ENCODE data around the gene LRFN5. TPM values are rescaled to one million over a fixed set of nuclear protein-coding genes. Genes with fewer than 3 reads are reported as not detected.

The LRFN5 gene
- total and polyA plus RNA-seq, 2 of the 8 experiments (the other 6 are each of a cell fraction or from before 2014, with no cell fraction given), result 0.85 to 4.7 TPM

GRCh38 chr14:41642789-41643188 lies 36.1 kb downstream of the LRFN5 start:
- Histone ChIP-seq H3K9ac (replicated peaks in 1 of 4; ENCODE audit: extremely low read depth in 1 of 4, low read depth in 3 of 4, low read length in 3 of 4) (no peak overlapping the region), H2AFZ (ENCODE audit: low read length) (no peak overlapping the region), H3K27me3 (replicated peaks in 1 of 4; ENCODE audit: control insufficient read depth in 3 of 4, extremely low read depth in 1 of 4, insufficient read depth in 3 of 4, low read length in 3 of 4) (no peaks in the 10 kb centered on the region), H3K18ac (ENCODE audit: extremely low read depth, low read length) (no peak overlapping the region), H2BK12ac (ENCODE audit: low read depth, low read length) (no peak overlapping the region), H3K4ac (replicated peaks; ENCODE audit: insufficient read length, low read depth, low read length) (no peak overlapping the region), H3K79me1 (ENCODE audit: low read depth, low read length) (no peaks in the 10 kb centered on the region), H3K4me3 (ENCODE audit: extremely low read depth in 1 of 4, insufficient read depth in 2 of 4, low read depth in 3 of 4, low read length in 4 of 4) (no peak overlapping the region), H3K4me2 (ENCODE audit: insufficient read depth in 1 of 2, low read depth in 2 of 2, low read length in 2 of 2) (peak overlapping the region in 1 of 2 experiments; percentile 29; a peak in 2 of 4 replicates), H2AK5ac (ENCODE audit: low read depth, low read length) (no peak overlapping the region), H2BK20ac (ENCODE audit: low read length) (no peak overlapping the region), H2BK5ac (ENCODE audit: low read depth, low read length) (no peak overlapping the region), H4K91ac (replicated peaks; ENCODE audit: insufficient read length, low read length) (no peak overlapping the region), H4K20me1 (replicated peaks in 1 of 2; ENCODE audit: control insufficient read depth in 1 of 2, insufficient read depth in 2 of 2, low read length in 2 of 2) (no peaks in the 10 kb centered on the region), H3K23ac (ENCODE audit: insufficient read length) (no peak overlapping the region), H3K23me2 (ENCODE audit: low read depth, low read length) (no peaks in the 10 kb centered on the region), H3K56ac (replicated peaks; ENCODE audit: insufficient read length, low read depth, low read length) (no peak overlapping the region), H3K79me2 (ENCODE audit: control insufficient read depth in 1 of 2, insufficient read depth in 2 of 2, low read length in 2 of 2) (no peaks in the 10 kb centered on the region), H3K14ac (ENCODE audit: insufficient read length) (no peak overlapping the region), H2BK15ac (ENCODE audit: low read length) (no peak overlapping the region), H4K5ac (ENCODE audit: insufficient read length, low read depth, low read length) (no peak overlapping the region), H3K27ac (ENCODE audit: low read depth, low read length) (no peak overlapping the region), H3K4me1 (replicated peaks in 1 of 4; ENCODE audit: control insufficient read depth in 3 of 4, insufficient read depth in 4 of 4, low read length in 3 of 4) (peaks cover 0 to 6% (median 0%) of the 10 kb centered on the region in 4 experiments; a peak in 2 of 7 replicates), H4K8ac (ENCODE audit: extremely low read depth, insufficient read depth, low read length) (no peak overlapping the region), H2BK120ac (replicated peaks; ENCODE audit: low read depth, low read length) (no peak overlapping the region), H3K36me3 (ENCODE audit: control insufficient read depth in 2 of 4, insufficient read depth in 4 of 4, low read length in 3 of 4) (no peaks in the 10 kb centered on the region), H3K9me3 (ENCODE audit: insufficient read depth in 2 of 2, low read depth in 1 of 2, low read length in 1 of 2) (no peaks in the 10 kb centered on the region)
- POLR2A ChIA-PET (ENCODE audit: partially characterized antibody), result no interaction called here
- CTCF ChIA-PET (ENCODE audit: partially characterized antibody), result interaction anchor here (0.6 kb wide), 1 partner anchor 314 kb away, joined by 3 read pairs; no protein-coding TSS in a partner anchor
- FAIRE-seq (no peak), DNase-seq (ENCODE audit: low read depth in 1 of 2, low spot score in 2 of 2) (no peak)
- 90% methylated on average over 2 of the region's 2 CpGs; no CpG with 5 or more reads in 1 of the 2 experiments for WGBS, 2 experiments (ENCODE audit: extremely low coverage in 1 of 2, insufficient coverage in 1 of 2, insufficient read length in 1 of 2, insufficient replicate concordance in 2 of 2, low coverage in 1 of 2, low lambda C conversion rate in 2 of 2, missing lambda C conversion rate in 1 of 2)
- TF ChIP-seq SP1 (IDR thresholded peaks at IDR 0.05; ENCODE audit: low read depth, low read length) (no peak), RAD21 (IDR thresholded peaks at IDR 0.05 in 1 of 2, conservative IDR thresholded peaks at IDR 0.05 in 1 of 2; ENCODE audit: low read depth in 2 of 2, low read length in 2 of 2) (no peak), KDM5A (IDR thresholded peaks at IDR 0.05; ENCODE audit: low read length) (no peak), JUND (IDR thresholded peaks at IDR 0.05; ENCODE audit: low read length) (no peak)

Data from H1 (cell line).